HG03457 (cell line): ENCODE results near the gene SLC25A6.
"Not testable (repeated sequence)": the region's sequence is repeated elsewhere in the genome, so short reads cannot be mapped to it uniquely, and the experiment has no call there.

Experiments used
- ATAC-seq: cut with Tn5 transposase; IDR thresholded peaks from one replicate; pipeline ENCODE4 v1.9.1; 2021; ENCODE audit warnings: moderate number of reproducible peaks; ENCODE audit not compliant: unreplicated experiment

The SLC25A6 gene

GRCh38 chrX:1391707-1392375, at the start of gene SLC25A6:
Gene SLC25A6, minus strand, starts transcription at chrX:1392113. Its CDS starts 104 bp downstream, at chrX:1392009.
- ATAC-seq: peak; percentile 93

GRCh38 chrX:1440506-1440905, 48.6 kb upstream of the SLC25A6 start:
- ATAC-seq: no peak

GRCh38 chrX:1435241-1435895, 43.5 kb upstream of the SLC25A6 start:
- ATAC-seq: no peak

- ATAC-seq: no peak
Observed at GRCh38 chrX:1434871-1435240, 42.9 kb upstream of the SLC25A6 start.

GRCh38 chrX:1433646-1434357, 41.9 kb upstream of the SLC25A6 start:
- no peak for ATAC-seq

- ATAC-seq: no peak
Observed at GRCh38 chrX:1430451-1430850, 38.5 kb upstream of the SLC25A6 start.

- no peak for ATAC-seq
Observed at GRCh38 chrX:1427756-1428155, 35.8 kb upstream of the SLC25A6 start.

GRCh38 chrX:1426321-1426720, 34.4 kb upstream of the SLC25A6 start:
- not testable (repeated sequence) for ATAC-seq

- no peak for ATAC-seq
Observed at GRCh38 chrX:1425381-1425780, 33.5 kb upstream of the SLC25A6 start.

GRCh38 chrX:1424147-1424851, 32.4 kb upstream of the SLC25A6 start:
- ATAC-seq: no peak

- no peak for ATAC-seq
Observed at GRCh38 chrX:1423215-1423614, 31.3 kb upstream of the SLC25A6 start.

GRCh38 chrX:1422135-1422465, 30.2 kb upstream of the SLC25A6 start:
- ATAC-seq: no peak

GRCh38 chrX:1421433-1422134, 29.7 kb upstream of the SLC25A6 start:
- ATAC-seq: no peak

GRCh38 chrX:1420371-1420770, 28.5 kb upstream of the SLC25A6 start:
- ATAC-seq: no peak

GRCh38 chrX:1419545-1420355, 27.8 kb upstream of the SLC25A6 start:
- no peak for ATAC-seq

- ATAC-seq: no peak
Observed at GRCh38 chrX:1418901-1419544, 27.1 kb upstream of the SLC25A6 start.

- no peak for ATAC-seq
Observed at GRCh38 chrX:1417921-1418771, 26.2 kb upstream of the SLC25A6 start.

GRCh38 chrX:1416965-1417760, 25.2 kb upstream of the SLC25A6 start:
- no peak for ATAC-seq
